HTR-8/SVneo (cell line): ENCODE measurements around the gene MEIOB.

Experiments
- DNase-seq: peaks from one replicate; pipeline ENCODE4 v3.0.0; 2011; ENCODE audit warnings: low spot score, mixed read lengths; ENCODE audit not compliant: insufficient read length
- FAIRE-seq: peaks from 2 replicates; lab custom pipeline; 2011; peaks lifted over from hg19 to GRCh38; lab: Jason Lieb, UNC

The MEIOB gene

GRCh38 chr16:1790611-1791255 is 81.2 kb downstream of the MEIOB start:
- no peak for FAIRE-seq
- no peak for DNase-seq

GRCh38 chr16:1790261-1790610 is 81.7 kb downstream of the MEIOB start:
- FAIRE-seq (no peak), DNase-seq (no peak)

DNA sequence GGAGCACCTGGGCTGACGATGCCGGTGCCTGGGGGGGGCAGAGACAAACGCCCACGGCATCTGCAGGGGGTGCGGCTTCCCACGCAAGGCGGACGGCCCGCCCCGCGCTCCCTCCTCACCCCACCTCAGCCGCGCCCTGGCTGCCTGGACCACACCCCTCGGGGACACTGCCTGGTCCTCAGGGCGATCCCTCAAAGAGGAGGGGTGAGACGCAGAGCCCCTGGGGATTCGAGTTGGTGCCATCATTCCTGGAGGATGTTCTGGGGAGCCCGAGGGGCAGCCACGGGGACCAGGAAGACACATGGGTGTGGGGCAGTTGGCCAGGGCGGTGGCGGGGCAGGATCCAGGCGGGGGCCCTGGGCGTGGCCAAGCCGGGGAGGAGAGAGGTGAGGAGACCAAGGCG is 82.3 kb downstream of the MEIOB start:
- DNase-seq (no peak), FAIRE-seq (no peak)

GRCh38 chr16:1788708-1789100 is 83.3 kb downstream of the MEIOB start:
- DNase-seq = no peak
- FAIRE-seq = no peak

- FAIRE-seq = no peak
- DNase-seq = no peak
Measured at GRCh38 chr16:1788095-1788707, 83.8 kb downstream of the MEIOB start.

- DNase-seq (no peak), FAIRE-seq (no peak)
Measured at GRCh38 chr16:1787322-1788094, 84.5 kb downstream of the MEIOB start.

DNA sequence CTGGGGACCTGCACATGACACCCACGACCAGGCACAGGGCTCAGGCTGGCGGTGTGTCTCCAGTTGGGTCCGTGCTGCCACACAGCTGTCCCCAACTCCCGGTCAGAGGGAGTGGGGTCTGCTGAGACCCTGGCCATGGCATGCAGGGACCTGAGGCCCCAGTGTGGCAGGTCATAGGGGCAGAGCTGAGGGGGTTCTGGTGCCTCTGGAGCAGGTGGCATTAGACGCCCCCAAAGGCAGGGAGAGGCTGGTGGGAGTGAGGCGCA is 85.0 kb downstream of the MEIOB start:
- FAIRE-seq (no peak), DNase-seq (no peak)

DNA sequence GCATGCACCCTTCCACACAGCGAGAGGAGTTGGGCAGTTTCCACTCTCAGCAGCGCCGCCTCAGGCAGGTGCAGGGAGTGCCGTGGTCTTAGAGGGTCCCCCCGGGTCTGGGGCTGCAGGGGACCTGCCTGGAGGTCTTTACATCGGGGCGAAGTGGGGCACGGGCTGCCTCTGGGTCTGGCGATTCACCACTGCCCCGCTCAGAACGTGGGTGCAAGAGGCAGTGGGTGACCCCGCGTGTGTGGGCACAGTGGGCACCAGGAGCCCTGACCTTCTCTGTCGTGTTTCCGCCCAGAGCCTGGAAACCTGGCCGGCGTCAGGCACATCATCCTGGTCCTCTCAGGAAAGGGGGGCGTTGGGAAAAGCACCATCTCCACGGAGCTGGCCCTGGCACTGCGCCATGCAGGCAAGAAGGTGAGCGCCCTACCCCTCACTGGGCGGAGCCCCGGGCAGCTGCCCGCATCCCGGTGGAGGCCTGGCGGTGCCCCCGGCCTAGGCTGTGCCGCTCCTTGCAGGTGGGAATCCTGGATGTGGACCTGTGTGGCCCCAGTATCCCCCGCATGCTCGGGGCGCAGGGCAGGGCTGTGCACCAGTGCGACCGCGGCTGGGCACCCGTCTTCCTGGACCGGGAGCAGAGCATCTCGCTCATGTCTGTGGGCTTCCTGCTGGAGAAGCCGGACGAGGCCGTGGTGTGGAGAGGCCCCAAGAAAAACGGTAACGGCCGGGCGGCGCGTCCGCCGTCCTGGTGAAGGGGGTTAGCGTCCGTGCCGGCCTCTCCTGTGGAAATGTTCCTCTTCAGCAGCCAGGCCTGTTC is 85.5 kb downstream of the MEIOB start:
- FAIRE-seq (no peak), DNase-seq (no peak)

- DNase-seq (no peak), FAIRE-seq (no peak)
Measured at GRCh38 chr16:1785846-1786170, 86.2 kb downstream of the MEIOB start.

DNA sequence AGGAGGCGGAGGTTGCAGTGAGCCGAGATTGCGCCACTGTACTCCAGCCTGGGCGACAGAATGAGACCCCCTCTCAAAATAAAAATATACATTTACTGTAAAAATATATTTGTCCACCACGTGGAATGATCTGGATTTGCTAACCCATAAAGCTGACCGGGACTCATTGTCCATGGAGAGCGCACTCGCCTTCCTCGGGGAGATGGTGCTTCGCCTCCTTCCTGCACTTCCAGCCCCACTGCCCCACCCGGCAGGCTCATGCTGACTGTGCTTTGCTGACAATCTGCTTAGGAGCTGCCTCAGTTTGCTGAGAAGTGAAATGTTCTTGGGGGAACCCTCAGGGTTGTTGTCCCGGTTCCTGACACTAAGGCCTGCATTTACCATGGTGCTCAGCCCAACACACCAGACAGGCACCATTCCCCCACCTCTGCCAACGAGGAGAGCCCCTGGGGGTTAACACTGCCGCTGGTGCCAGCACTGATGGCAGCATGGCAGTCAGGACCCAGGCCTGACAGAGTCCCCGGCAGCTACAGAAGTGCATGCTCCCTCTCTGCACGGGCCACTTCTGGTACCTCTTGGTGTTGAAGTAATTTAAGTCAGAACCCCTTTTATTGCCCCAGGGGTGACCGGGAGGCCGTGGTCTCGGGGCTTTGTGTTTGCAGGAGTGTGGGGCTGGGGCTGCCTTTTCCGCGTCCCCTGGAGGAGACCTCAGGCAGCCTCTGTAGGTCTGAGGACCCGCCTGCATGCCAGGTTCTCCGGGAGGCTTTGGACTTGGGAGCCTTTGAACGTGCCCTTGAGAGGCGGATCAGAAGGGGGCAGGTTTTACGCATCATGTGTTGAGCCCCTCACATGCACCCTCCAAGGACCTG is 86.8 kb downstream of the MEIOB start:
- FAIRE-seq (no peak), DNase-seq (no peak)
